GM23248 (cell line): ENCODE results near the gene ZBTB45.

Experiments used
- EZH2 ChIP-seq: fragments of 200-600 bp; sonication (generic); IDR thresholded peaks from 2 replicates; pipeline ENCODE4 v1.6.1; 2018; ENCODE audit warnings: antibody characterized with exemption, mild to moderate bottlenecking; ENCODE audit not compliant: insufficient read depth, poor library complexity, severe bottlenecking
- EZH2phosphoT487 ChIP-seq: fragments of 200-600 bp; sonication (generic); IDR thresholded peaks from 2 replicates; pipeline ENCODE4 v1.6.1; 2018; ENCODE audit warnings: antibody characterized with exemption, moderate library complexity, mild to moderate bottlenecking, low read depth; ENCODE audit not compliant: insufficient read depth

GRCh38 chr19:58513694-58514563 is 5.7 kb downstream of the ZBTB45 start:
- TF ChIP-seq EZH2 (no peak), EZH2phosphoT487 (no peak)
